ENCODE results near the gene PAK5.

The PAK5 gene

DNA sequence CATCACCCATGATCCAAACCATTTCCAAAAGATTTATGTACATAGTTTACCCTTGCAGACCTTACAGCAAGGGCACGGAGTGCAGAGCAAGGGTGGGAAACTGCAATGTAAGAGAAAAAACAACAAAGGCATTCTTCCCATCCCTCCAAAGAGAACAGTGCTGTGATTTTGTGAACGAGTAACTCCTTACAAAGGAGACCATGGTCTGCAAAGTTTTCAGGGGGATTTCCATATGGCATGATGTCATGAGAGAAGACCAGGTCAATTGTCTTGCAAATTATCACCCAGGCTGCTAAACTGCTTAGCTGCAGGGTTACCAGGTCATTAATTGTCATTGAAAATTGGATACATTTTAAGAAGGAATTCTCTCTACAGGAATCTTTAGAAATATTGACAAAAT, 266.2 kb downstream of the PAK5 start:
- no peak for DNase-seq

DNA sequence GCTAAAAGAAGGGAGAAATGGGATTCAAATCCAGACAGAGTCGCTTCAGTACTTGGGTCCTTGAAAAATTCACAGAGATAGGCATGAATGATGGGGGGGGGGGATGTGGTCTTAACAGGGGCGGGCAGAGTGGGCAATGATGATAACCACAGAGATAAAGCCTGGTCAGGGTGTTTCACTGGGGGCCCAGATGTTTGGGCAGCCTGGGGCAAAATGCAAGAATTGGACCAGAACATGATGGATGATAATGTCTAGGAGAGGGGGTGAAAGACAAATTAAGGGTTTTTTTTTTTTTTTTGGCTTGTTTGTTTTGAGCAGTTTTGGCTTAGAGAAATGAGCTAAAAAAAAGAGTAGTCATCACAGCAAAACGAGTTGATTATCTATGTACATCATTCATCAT, 267.1 kb downstream of the PAK5 start:
- DNase-seq = no peak

DNA sequence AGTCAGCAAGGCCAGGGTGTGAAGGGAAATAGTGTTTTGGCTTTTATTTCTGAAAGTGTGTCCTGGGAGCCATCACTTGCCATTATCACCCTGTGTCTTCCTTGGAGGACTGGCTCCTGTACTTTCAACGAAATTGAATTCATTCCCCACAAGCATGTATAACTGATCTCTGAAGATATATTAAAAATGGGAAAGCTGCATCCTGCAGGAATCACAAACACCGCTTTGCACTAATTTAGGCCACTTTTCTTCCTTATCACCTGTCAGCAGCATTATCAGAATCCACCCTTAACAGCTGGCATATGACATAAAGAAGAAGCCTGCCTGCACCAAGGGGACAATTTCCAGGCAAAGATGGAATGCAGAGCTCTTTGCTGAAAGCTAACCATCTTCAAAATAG, 268.3 kb downstream of the PAK5 start:
- no peak for DNase-seq

DNA sequence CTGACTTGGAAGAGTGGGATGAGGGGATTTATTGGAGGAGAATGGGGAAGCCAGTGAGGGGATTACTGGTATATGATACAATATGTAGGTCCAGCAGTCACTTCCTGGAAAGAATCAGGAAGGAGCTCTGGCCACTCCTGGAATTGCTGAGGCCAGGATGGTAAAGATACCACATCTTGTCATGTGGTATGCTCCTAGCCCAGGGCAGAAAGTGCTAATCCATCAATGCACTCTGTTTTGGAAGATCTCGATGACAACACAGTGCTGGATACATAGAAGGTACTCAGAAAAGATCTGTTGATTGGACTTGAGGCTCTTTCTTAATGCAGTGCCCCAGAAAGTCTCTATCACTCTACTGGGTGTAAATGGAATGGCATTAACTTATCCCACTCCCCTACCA, 271.9 kb downstream of the PAK5 start:
- no peak for DNase-seq

DNA sequence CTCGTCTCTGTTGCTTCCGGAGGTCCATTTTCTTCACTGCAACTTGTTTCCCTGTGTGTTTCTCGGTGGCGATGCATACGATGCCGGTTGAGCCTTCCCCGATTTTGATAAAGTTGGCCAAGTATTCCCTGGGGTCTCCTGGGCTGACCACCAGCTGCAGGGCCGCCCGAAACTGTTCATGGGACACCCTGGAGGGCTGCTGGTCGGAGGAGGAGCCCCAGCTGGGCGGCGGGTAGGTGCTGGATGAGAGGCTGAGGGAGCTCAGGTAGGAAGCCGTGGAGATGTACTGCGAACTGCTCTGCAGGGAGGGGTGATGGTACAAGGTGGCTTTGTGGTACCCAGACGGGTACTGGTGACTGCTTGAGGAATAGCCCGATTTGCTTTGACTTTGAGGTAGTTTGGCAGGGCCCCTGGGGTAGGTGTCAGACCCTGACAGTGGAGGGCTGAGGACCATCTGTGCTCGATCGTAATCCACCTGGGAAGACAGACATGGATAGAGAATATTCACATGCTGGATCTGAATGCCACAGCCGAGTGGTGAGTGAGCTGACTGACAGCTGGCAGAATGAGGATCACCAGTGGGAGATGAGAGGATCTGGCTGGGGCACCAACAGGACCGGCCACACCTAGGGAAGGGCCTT, 272.8 kb downstream of the PAK5 start:
- DNase-seq = no peak

DNA sequence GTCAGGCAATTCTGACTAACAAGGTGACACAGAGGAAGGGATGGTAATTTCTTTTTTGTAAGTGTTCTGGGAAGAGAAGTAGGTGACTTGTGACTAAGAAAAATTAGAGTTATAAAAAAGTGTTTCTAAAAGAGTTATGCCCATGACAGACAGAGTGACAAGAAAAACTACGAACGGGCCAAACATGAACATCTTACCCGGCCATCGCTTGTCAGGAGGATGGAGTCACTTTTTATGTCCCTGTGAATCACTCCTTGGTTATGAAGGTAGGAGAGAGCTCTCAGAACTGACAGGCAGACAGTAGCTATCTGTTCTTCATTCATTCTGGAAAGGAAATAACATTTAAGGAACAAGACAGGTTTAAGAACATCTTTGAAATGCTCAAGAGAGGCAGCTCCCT, 281.5 kb downstream of the PAK5 start:
- DNase-seq = no peak

DNA sequence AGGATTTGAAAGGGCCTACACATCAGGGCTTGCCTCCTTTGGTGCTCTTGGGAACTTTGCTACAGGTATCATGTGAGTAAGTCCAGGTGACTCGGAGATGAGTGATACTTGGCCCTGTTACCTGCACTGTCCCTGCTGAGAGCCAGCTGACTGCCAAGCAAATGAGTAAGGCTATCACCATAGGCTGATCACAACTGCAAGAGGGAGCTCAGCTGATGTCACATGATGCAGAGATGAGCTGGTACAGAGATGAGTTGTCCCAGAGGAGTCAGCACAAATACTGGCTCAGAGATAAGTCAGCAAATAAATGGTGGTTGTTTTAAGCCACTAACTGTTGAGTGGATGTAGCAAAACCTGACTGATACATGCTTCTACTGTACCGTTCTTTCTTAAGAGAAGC, 283.1 kb downstream of the PAK5 start:
- no peak for DNase-seq

DNA sequence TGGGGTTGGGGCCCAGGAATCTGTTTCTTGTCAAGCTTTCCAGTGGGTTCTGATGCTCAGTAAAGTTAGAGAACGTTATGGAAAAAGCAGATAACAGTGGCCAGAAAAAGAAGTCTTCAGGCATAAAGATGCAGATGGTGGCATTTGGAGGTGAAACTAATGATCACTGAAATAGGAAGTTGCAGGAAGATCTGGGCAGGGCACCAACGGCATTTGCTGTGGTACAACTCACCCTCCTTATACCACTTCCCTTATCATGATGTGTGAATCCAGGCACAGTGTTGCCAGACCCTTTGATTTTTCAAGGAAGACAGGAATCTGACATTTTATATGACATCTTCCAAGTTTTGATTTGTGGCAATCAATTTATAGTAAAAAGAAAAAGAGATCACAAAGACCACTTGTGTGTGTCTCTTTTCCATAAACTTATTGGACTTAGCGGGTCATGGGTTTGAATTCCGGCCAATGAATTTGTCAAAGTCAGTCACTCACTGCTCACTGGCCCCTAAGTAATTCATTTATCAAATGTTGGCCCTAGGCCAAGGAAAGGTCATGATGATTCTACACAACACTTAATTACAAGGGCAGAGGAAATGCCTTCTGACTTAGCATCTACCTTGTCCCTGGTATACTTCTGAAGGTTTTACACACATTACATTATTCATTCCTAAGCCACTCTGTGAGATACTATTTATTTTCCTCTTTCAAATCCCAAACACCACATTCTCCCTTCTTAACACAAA, 286.9 kb downstream of the PAK5 start:
- no peak for DNase-seq

DNA sequence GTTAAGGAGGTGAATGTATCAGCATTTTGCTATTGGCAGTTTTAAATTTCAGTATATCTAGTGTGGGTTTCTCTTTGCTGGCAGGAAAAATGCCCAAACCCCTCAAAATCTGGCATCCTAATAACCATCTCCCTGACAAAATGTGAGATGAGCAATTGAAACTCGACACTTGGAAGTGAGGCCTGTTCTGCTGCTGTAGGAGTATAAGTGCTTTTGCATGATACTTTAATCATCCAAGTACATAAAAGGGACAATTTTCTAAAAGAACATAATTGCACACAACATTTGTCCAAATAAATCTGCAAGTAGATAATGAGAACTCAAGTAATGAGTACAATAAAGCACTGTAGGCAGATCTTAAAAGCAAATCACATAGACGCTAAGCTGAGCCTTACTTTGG, 288.0 kb downstream of the PAK5 start:
- no peak for DNase-seq

DNA sequence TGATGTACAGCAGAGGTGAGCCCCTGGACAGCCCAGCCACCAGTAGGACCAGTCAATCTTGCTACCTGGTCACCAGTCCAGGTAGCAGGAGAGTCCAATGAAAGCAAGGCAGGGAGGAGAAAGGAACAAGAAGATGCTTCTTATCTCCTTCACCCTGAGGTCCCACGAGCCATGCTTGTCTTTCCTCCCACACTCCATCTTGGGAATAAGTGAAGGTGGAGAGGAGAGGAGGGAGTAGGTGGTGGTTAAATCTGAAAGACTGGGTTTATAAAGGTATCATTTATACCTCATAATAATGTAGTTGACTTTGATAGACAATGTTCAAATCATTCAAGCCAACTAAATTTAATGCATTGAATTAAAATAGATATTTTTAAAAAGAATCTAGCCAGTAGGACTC, 288.6 kb downstream of the PAK5 start:
- DNase-seq = no peak

DNA sequence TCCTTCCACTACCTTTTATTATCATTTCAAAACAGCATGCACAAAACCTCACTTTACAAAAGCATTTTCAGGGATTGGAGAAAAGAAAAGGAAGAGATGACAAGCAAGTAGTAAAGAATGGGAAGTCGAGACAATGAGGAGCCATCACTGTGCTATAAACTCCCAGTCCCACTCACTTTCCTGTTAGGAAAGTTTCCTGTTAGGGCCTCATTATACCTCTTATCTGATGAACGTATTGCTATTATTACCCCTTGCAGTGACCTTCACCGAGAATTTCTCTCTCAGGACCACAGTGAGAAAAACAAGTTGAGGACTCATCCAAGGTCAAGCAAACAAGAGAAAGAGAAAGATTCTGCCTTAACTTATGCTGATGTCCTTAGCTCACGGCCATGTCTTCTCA, 295.7 kb downstream of the PAK5 start:
- no peak for DNase-seq

DNA sequence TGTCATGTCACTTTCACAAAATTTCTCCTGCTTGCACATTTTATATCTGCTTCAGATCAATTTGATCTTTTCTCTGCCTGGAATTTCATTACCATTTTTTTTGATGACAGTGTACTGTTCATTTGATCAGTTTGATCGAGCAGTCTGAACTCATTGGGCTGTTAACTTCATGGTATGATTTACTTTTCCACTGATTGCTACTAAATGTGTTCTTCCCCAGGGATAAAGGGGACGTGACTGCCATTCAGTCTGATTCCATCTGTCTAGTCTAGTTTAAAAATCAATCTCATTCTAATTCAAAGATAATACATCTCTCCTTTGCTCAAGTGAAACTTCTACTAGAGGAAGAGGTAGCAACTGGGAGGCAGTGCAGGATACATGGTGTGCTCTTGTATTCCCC, 303.4 kb downstream of the PAK5 start:
- DNase-seq = no peak

DNA sequence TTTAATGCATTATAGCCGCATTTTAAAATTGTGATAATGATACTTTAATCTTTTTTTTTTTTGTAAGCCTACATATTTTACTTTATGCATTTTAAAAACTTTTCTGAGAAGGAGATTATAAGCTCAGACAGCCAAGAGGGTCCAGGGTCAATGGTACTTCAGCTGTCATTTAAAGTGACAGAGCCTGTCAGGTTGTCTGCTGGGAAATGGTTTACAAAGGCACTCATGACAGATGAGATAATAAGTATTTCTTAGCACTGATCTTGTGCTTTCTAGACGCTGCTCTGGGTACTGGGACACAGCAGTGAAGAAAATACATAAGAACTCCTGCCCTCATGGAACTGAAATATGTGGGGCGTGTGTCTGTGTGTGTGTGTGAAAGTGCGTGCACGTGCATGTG, 304.9 kb downstream of the PAK5 start:
- DNase-seq = no peak

DNA sequence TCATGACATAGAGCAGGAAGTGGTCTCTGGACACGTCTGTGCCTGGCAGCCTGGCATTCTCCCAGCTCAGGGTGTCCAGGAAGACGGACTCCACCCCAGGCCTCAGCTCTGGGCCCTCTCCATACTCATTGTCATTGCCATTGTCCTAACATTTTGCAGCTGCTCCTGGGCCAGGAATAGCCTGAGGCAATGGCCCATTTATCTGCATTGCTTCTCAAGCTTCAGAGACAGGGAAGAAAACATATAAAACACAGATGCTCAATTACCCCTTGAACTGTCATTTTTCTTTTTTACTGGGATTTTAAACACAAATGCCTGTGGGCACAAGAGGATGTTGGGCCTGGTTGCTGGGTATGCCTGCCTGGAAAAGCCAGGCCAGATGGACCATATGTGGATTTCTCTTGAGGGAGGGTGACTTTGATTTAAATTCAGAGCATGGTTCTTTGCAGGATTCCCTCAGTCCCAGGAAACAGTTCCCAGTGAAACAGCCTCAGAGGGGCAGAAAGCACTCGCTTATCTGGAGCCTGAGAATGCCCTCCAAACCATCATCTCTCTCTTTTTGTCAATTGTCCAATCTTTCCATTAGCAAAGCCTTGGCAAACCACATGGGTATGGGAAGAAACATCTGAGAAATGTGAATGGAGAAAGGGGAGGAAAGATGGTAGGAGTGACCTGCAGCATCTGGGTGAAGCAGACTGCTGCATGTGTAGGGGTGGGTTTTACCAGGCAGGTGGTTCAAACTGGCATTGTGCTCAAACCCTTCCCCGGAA, 306.6 kb downstream of the PAK5 start:
- DNase-seq = no peak

DNA sequence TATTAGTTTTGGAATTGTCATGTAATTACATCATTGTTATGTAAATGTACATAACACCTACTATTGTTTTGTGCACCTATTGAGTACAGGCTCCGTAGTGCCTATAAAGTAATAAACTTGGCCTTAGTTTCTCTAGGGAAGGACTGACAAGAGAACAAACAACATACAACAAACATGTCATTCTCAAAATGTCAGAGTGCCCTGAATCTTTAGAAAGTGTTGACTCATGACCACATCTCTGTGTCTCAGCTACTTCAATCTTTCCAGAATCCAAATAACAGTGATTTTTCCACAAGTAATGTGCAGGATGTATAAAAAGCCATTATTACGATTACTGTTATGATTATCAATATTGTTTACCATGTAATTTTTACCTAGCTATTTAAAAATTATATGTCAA, 307.3 kb downstream of the PAK5 start:
- no peak for DNase-seq

DNA sequence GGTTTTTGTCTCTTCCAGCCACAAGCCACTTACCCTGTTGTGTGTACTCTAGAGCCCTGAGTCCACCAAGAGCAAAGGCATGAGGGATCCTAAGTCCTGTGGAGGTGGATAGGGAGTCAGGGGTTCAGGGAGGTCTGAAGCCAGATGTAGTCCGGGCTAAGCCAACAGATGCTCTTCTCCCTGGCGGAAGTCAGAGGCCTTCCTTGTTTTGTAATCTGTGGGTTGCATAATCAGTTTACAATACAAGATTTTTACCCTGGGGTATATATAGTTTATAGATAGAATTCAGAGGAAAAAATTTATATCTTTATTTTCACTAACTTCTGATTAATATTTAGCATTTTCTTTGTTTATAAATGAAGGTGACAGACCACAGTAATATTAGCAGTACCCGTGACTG, 315.2 kb downstream of the PAK5 start:
- DNase-seq = no peak

DNA sequence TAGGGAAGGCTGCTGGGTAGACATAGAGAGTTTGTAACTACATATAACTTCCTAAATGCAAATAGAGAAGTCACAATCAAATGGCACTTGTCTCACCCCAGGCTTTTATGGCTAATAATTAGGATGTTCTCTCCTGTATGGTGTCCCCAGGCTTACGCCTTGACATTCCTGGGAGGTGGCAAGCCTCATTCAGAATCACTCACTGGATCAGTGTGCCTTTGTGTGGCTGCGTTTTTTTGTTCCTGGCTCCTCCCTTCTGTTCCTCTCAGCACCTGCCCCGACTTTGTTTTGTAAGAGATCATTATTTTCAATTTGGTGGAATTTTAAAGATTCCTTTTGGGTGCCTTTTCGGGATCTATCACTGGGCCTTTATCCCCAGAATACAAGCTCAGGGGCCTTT, 318.8 kb downstream of the PAK5 start:
- no peak for DNase-seq

DNA sequence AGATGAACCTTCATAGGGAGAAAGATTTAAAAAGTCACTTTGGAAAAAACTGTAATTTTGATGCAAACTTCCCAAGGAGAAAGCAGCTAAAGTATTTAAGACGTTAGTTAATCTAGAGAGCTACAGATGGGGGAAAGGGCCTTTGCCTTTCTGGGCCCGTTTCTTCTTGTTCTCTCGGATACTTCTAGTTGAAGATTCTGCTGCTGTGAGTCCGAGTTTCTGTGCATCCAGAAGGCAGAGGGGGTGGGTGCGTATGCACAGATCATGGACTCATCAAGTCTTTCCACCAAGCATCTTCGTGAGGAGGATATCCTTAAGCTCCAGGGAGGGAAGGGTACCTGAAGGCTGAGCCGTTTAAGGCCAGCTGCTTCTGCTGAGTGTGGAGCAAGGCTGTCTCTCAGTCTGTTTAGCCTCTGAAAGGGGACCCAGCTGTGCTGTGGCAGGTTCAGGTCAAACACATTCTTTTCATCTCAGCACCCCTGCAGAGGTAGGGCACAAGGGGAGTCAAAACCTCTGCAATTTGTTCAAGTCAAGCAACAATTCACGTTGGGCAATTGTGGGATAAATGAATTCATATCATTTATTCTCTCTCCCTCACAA, 320.2 kb downstream of the PAK5 start:
- DNase-seq = no peak

DNA sequence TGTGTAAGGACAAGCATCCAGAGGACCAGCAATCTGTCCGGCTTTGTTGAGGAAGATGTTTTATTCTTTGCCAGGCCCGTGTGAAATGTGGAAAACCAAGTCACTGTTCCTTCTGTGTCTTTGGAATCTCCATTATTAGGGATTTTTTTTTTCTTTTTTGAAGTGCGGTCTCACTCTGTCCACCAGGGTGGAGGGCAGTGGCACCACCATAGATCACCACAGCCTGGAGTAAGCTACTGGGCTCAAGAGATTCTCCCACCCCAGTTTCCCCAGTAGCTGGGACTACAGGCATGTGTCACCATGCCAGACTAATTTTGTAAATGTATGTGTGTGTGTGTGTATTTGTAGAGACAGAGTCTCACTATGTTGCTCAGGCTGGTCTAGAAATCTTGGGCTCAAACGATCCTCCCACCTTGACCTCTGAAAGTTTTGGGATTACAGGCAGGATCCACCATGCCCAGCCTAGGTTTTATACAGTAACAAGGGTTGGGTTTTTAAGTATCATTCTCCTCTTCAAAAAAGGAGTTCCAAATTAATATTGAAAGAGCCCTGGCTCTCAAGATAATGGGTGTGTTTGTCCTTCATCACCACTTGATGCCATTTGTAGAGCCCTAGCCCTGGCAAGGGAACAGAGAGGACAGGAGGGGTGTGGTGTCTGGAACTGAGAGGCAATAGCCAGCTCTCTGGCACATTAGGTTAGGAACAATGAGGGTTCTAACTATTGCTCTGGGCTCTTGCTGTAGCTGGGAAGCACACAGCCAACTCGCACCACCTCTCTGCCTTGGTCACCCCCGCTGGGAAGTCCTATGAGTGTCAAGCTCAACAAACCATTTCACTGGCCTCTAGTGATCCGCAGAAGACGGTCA, 321.3 kb downstream of the PAK5 start:
- no peak for DNase-seq

DNA sequence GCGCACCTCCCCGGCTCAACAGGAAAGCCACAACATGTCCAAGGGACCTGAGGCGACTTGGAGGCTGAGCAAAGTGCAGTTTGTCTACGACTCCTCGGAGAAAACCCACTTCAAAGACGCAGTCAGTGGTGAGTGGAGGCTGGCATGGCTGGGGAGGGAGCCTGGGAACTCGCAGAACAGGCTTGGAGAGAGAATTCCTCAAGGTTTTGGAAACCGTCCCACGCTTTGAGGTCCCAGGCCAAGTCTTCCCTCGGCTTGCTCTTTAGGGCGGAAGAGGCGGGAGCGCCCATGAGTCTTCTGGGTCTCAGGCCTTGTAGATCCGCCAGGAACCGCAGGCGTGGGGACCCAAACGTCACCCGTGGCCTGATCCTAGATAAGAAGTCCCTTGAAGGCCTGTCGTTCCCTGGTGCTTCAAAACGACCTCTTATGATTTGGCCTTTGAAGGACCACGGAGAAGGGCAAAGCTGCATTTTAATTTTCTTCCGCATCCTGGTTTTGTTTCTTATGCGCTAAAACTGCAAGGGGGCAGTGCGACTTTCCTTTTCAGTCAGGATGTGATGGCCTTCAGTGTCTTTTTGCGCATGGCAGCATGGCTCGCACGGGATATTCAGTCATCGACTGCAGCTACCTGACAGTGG, 322.5 kb downstream of the PAK5 start:
- DNase-seq = no peak

DNA sequence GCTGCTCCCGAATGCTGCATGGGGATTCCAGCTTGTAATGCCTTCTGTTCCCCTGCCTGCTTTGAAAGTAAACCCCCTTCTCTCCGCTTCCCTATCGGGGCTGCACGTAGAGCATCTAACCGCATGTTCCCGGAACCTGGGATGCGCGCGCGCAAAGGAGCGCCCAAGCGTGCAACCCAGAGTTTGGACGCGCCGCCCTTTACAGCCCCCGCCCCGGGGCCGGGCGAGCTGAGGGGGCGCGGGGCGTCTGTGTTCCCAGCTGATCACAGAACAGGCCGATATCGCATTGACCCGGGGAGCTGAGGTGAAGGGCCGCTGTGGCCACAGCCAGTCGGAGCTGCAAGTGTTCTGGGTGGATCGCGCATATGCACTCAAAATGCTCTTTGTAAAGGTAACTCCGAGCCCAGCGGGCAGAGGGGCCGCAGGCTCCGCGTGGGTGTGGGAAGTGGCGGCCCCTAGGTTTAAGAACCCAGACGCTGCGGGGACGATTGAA, 323.1 kb downstream of the PAK5 start:
- DNase-seq = no peak

DNA sequence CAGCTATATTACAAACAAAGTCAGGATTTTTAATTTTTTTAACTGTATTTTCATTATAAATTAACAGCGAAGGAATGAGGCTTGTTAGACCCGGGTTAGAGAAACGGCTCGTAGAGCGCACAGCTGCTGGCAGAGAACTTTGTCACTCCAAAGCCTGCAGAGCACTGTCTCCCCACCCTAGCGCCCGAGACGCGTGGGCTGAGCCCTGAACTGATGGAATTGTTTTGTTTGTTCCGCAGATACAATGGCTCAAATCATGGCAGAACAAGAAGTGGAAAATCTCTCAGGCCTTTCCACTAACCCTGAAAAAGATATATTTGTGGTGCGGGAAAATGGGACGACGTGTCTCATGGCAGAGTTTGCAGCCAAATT, 323.7 kb downstream of the PAK5 start:
- DNase-seq = no peak
